WI38 (cell line): ENCODE measurements around the gene CEMIP.
"Not testable (repeated sequence)": the region's sequence is repeated elsewhere in the genome, so short reads cannot be mapped to it uniquely, and the experiment has no call there.

ENCODE experiments used
- H3K4me3 ChIP-seq: 2 replicates; pipeline ENCODE4 v1.5.1; 2011; ENCODE audit warnings: low read depth, mild to moderate bottlenecking, control low read depth, low read length
- CTCF ChIP-seq: IDR thresholded peaks from 2 replicates; pipeline ENCODE4 v1.5.1; 2012; ENCODE audit warnings: low read depth, mild to moderate bottlenecking, control low read depth, low read length

Gene CEMIP

DNA sequence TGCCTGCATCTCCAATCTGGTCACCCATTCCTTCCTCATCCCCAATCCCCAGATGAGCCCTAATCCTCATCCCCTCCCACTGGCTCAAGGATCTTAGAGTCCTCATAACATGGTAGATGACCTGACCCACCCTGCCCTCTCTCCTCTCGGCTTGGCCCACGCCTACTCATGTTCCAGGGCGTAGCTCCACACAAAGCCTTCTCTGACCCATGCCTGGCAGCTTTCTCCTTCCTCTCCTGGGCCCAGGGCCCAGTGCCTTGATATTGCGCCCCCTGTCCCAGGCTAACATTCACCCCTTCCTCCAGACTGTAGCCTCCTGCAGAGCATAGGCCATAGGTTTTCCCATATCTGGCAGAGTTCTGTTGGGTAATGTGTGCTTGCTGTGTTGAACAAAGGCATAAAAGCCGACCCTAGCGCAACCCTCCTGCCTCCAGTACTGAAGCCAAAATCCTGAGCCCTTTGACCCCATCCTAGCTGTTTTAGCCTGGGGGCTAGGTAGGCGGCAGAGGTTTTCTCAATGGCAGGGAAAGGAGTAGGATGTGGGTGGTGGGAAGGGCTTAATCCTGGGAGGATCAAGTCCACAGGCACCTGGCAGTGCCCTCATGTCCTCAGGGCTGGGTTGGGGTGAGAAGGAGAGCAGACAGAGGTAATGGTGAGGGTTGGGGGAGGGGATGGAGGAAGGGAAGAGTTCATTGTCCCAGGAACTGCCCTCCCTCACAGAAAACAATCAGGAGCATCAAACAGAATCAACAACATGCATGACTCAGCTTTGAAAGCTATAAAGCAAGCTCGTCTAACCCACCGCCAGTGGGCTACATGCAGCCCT lies 175.0 kb downstream of the CEMIP start:
- TF ChIP-seq CTCF = no peak
- no peak overlapping the region for H3K4me3 ChIP-seq

- H3K4me3 ChIP-seq = not testable (repeated sequence)
These were observed 176.6 kb downstream of the CEMIP start for GRCh38 chr15:80955571-80956452.

DNA sequence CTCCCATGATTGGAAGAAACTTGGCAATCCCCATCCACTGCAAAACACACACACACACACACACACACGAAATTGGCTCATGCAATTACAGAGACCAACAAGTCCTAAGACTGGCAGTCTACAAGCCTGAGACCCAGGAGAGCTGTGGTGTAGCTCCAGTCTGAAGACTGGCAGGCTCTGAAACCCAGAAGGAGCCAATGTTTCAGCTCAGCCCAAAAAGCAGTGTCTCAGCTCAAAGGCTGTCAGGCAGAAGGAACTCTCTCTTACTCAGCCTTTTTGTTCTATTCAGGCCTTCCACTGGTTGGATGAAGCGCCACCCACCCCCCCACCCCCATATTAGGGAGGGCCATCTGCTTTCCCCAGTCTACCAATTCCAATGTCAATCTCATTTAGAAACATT lies 178.4 kb downstream of the CEMIP start:
- H3K4me3 ChIP-seq = no peak overlapping the region
- TF ChIP-seq CTCF = no peak

DNA sequence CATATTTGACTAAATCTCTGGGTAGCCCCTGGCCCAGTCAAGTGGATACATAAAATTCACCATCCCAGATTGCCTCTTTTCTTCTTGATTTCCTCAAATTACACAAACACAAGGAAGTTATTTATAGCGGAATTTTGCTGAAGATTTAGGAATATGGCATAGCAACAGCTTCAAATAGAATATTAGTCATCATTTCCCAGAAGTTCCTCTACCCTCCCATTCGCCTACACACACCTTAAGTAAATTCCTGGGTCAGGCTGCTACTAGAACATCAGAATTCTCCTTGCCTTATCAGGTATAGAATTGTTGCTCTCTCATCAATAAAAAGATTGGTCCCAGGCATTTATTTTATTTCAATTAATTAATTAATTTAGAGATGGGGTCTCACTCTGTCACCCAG lies 178.8 kb downstream of the CEMIP start:
- no peak for TF ChIP-seq CTCF
- H3K4me3 ChIP-seq = no peak overlapping the region

DNA sequence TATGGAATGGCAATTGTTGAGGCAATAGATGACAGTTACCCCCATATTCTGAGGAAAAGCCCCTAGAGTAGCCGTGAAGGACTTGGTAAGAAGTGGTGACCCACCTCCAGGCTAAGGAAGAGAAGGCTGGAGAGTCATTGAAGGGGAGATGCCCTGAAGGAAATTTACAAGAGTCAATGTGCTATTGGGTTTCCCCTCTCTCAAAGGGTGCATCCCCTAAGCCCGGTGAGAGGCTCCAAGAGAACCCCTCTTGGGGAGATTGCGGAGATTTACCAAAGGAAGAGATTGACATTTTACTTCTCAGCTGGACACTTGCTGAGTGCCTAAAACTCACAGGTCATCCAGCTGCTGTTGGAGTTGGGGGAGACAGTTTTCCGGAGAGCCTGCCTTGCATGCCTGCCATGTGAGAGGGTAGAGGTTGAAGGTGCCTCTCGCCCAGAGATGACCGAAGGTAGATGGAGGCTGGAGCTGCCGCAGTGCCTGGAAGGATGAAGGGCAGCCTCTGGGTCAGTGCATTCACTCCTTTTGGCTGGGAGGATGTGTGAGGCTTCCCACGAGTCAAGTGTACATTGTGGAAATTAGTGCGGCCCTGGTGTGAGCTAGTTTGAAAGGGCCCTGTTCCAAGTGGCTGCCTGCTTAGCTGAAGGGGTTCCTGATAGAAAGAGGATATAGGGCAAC lies 179.8 kb downstream of the CEMIP start:
- no peak for TF ChIP-seq CTCF

DNA sequence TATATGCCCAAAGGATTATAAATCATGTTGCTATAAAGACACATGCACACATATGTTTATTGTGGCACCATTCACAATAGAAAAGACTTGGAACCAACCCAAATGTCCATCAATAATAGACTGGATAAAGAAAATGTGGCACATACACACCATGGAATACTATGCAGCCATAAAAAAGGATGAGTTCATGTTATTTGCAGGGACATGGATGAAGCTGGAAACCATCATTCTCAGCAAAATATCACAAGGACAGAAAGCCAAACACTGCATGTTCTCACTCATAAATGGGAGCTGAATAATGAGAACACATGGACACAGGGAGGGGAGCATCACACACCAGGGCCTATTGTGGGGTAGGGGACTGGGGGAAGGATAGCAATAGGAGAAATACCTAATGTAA lies 186.3 kb downstream of the CEMIP start:
- H3K4me3 ChIP-seq = not testable (repeated sequence)

More for the DNA sequence above, 179.8 kb downstream of the CEMIP start:
- no peak overlapping the region for H3K4me3 ChIP-seq

GRCh38 chr15:80966431-80967197 lies 187.4 kb downstream of the CEMIP start:
- no peak for TF ChIP-seq CTCF
- H3K4me3 ChIP-seq = no peak overlapping the region
